ENCODE measurements around the gene DLGAP1.

The DLGAP1 gene

DNA sequence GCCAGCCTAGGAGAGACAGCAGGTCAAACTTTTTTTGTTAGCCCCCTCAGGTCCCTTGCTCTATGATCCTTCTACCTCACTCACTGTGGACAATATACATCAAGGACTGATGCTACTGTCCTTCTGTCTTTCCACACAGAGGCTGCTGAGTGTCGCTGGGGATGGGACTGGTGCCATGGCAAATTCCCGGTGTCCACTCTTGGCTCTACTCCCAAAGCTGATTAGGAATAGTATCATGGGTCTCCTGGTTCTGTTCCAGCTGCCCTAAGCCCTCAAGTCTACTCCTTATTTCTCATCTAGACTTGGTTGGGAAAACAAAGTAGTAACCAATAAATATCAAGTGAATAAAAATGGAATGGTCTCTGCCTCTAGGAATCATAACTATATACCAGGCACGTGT, 563.9 kb downstream of the DLGAP1 start:
- no peak for DNase-seq (ENCODE audit: low spot score)

DNA sequence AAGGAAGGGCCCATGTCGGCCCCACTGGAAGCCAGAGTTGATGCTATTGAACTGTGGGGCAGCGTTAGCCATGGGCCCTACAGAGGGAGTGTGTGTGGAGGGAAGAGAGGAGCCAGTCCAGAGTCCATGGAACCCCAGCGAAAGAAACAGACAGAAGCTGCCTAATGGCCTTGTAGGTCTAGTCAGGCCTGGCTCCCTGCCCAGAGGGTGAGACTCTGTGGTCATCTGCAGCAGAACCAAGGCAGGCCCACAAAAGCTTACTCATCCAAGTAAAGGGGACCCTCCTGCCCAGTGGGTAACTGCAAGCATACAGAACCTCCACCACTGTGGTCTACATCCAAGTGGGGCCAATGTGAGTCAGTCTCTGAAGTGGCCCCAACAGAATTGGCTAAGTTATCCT, 565.3 kb downstream of the DLGAP1 start:
- DNase-seq (ENCODE audit: low spot score), result no peak

DNA sequence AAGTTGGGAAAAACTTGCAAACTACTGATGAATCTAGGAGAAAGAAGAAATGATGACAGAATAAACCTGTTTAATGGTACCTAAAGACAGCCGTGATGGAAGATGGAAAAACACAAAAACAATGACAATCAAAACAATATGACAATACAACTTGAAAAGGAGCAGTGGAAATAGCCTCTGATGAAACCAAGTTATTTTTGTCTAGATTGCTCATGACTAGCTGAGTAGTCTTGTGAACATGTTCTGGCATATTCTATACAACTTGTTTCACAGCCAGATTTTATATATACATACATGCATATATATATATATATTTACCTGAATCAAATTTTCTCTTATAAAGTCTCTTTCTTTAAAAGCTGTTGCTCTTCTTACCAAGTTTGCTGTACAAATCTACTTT, 566.0 kb downstream of the DLGAP1 start:
- DNase-seq (ENCODE audit: low spot score), result no peak

DNA sequence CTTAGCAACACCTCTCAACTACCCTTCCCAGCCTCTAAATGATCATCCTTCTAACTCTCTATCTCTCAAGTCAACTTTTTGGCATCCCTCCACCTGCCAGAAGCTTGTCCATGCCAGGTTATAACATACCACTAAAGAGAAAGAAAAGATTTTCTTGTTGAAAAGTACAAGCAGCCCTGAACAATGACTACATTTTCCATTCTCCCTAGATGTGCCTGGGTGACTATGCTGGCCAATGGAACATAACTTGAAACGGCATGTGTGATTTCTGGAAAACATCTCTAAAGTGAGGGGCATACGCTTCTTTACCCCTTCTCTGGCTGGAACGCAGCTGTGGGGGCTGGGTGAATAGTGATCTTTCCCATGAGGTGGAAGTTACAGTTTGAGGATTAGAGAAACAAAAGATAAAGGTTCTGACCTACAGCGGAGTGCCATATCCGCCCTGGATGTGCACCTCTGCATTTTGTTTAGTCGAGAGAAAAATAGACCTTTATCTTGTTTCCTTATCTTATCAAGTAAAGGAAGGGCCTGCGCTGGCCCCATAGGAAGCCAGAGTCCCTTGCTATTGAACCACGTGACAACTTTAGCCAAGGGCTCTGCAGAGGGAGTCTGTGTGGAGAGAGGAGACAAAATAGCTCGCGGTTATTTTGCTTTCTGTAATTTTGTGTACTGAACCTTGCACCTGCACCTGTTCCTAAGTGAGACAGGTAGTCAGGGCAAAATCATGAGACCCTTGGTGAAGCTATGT, 568.4 kb downstream of the DLGAP1 start:
- no peak for DNase-seq (ENCODE audit: low spot score)

DNA sequence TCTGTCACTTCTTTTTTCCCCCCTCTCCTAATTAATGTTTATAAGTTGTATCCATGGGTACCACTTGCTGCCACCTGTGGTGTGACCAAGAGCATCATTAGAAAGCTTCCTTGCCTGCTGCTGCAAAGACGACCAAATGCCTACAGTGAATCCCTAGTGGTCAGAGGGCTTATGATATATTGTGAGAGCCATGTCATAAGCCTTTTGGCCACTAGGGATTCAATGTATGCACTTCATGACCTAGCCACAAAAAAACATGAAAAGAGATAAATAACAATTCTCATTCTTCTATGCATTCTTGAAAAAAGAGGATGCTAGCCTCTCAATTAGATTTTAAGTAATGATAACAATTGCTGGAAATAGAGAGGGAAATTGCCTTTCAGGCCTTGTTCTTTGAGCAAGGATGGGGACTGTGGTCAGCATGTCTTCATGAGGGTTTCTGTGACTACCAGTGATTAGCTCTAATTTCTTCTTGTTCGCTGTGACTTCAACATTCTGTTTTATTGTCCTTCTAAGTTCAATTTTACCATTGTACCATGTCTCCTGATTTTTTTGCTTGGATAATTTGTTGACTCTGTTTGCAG, 569.8 kb downstream of the DLGAP1 start:
- no peak for DNase-seq (ENCODE audit: low spot score)

DNA sequence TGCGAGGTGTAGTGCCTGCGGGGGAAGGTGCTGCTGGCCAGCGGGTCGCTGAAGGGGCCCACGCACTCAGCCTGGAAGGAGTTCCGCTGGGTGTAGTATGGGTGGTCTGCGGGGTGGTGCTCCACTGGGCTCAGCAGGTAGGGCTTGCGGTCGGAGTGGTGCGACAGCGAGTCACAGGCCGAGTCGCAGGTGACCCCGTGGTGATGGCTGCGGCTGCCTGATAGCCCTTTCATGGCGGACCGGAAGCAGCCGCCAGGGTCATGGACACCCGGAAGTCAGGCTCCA, 575.3 kb downstream of the DLGAP1 start:
- DNase-seq (ENCODE audit: low spot score), result no peak

DNA sequence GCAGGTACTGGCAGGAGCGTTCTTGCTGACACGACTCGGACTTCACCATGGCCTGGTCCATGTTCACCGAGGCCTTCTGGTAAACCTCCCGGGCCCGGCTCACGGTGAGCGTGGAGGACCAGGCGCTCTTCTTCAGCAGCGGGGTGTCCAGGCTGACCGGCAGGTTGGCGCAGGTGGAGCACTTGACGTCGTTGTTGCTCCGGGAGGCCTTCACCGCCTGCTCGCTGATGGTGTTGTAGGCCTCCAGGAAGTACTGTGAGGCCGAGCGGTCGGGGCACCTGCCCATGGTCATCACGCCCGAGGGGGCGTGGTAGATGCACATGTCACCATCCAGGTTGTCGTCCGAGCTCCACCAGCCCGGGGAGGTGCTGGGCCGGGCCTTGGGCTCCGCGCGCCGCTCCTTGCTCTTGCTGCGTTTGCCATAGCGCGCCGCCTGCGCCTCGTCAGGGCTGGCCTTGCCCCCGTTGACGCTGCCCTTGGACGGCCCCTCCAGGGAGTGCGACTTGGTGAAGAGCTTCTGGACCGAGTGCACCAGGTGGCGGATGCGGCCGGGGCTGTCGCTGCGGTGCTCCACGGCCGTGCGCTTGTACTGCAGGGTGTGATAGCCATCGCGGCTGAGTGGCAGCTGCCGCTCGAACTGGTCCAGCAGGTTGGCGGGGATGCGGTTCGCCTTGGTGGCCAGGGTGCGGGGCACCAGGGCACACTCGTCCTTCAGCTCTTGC, 575.8 kb downstream of the DLGAP1 start:
- no peak for DNase-seq (ENCODE audit: low spot score)

DNA sequence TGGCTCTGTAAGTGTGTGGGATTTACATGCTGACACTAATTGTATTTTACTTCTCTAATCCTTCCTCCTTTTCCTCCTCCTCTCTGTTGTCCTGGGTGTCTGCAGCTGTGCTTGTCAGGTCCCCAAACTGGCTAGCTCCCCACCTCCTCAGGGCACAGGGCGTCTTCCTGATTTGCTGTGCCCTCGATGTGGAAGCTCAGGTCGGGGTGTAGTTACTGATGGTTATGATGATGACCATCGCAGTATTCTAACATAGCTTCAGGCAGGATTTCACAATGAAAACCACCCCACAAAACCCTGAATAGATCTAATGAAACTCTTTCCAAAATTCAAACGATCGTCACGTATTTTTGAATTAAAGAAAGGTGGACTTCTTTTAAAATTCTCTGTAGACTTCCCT, 576.7 kb downstream of the DLGAP1 start:
- DNase-seq (ENCODE audit: low spot score), result no peak

DNA sequence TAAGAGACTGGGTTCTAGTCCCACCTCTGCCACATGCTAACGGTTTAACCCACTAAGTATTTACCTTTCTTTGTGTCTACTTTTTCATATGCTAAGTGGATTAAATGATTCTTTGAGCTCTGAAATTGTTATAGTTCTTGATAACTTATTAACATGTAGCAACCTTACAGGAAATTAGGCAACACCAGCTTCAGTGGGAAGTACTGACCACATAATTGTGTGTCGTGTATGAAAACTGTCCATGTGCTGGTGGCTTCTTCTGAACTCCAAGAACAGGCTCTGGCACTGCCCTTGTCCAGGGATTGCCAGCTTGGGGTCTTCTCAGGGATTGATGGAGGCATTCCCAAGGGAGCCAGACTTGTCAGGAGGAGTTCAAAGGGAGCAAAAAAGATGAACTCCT, 577.4 kb downstream of the DLGAP1 start:
- no peak for DNase-seq (ENCODE audit: low spot score)

DNA sequence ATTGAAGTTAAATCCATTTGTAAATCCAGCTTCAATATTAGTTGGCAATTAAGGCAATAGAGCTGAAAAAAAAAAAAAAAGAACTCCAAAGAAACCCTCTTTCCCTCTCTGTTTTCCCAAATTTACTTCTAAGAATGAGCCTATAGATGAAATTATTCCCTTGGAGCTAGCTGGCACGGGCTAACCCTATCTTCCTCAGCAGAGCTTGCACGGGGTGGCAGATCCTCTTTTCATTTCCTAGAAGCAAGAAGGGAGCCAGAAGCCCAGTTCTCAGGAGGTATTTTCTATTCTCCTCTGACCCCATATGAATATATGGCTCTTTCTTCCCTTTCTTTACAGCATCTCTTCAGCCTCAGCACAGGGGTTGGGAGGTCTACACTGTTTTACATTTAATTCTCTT, 579.1 kb downstream of the DLGAP1 start:
- DNase-seq (ENCODE audit: low spot score), result no peak

DNA sequence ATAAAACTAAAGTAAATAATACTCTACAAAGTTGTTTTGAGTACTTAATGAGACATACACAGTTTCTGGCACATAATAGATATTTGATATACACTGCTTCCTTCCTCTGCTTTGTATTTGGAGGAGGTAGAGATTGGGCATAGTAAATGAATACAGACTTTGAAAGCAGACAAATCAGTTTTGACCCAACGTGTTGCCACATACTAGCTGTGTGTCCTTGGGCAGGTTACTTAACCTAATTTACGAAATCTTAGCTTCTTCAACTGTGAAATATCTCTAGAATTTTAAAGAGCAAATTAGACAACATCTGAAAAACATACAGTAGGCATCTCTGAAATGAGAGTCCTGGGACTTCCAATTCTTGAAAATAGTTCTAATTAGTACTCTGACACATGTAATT, 579.7 kb downstream of the DLGAP1 start:
- no peak for DNase-seq (ENCODE audit: low spot score)

DNA sequence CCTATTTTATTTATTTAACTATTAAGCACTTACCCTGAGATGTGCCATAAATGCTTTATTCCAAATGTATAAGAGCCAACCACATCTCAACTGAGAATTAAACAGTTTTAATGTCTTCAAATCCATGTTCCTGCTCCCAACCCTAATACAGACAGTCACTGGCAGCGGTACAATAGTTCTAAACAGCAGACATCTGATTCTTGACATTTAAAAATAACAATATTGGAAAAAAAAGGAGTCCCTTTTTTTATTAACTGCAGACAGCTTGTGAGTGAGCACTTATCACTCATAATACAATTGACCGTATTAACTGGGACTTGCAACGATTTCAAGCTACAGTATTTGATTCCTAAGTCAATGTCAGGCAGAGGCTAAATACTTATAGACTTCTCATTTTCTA, 580.5 kb downstream of the DLGAP1 start:
- DNase-seq (ENCODE audit: low spot score), result no peak

DNA sequence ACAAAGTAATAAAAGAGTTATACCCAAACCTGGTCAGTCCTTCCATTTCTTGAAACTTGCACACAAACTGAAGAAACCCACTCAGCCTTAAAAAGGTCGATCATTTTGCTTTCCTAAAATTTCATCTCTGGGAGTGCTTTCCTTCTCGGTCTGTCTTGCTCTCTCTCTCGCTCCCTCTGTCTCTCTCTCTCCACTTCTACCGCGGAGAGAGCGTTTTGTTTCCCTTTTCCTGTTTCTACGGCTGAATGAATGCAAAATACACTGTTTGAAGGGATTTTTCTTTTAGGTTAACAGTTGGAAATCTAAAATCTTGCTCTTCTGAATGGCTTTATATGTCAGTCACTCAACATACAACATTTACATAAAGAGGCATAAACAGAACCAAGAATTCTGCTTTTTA, 581.0 kb downstream of the DLGAP1 start:
- no peak for DNase-seq (ENCODE audit: low spot score)

DNA sequence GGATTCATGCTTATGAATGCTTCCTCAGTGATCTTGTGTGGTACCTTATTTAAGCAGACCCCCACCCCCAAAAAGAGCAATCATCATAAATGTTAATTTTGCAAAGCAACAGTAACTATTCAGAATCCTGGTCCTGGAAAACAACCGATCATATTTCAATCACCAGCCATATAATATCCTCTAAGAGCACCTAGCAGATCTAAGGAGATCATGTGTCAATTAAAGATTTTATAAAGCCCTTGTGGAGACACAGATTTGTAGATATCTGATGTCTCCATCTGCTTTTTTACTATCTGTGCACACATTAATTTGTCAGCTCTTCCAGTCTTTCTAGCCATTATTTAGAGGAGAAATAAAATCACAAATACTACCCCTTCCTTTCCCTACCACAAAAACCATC, 581.4 kb downstream of the DLGAP1 start:
- no peak for DNase-seq (ENCODE audit: low spot score)

DNA sequence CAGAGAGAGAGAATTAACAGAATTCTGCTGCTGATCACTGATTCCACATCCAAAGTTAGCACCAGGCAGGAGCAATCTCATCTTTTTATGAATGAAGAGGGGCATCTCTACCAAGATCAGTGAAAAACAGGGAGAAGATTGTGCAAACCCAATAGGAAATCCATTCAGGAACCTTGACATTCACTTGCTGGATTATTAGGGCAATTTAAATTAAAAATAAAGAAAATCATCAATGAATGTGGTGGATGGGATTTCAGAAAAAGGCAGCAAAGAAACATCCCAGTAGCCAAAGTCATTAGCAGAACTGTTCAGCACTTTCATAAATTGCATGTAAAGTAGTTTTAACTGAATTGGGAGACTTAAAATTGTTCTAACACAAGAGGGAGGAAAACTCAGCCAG, 581.9 kb downstream of the DLGAP1 start:
- no peak for DNase-seq (ENCODE audit: low spot score)

DNA sequence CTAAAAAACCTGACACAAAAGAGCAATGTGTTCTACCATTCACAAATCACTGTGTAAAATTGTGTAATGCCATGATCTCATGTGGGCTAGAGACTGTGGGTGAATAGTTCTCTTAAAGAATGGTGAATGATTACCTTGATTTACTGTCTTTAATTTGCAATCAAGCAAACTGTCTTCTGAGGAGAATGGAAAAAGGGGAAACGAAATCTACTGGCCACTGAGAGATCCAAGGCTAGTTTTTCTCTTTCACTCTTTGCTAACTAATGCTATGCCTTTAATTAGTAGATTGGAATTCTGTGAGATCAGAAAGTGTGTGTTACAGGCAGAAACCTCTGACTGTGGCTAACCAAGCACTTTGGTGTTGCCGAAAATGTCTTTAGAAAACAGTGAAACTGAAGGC, 582.5 kb downstream of the DLGAP1 start:
- DNase-seq (ENCODE audit: low spot score), result no peak

DNA sequence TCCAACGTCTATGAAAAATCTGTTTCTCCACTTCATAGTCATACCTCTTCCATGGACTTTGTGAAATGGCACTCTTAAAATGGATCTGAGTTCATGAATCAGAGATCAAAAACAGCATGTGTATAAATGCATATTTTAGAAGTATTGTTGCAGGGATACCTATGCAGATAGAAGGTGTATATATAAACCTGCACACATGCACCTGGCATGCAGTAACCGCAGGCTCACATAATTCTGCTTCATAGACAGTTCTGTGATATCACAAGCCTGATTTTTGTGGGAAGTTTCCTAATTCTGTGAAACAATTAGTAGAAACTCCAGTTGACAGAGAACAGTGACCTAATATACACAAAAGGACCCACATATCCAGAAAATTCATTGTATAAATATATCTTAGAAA, 583.4 kb downstream of the DLGAP1 start:
- DNase-seq (ENCODE audit: low spot score), result no peak

DNA sequence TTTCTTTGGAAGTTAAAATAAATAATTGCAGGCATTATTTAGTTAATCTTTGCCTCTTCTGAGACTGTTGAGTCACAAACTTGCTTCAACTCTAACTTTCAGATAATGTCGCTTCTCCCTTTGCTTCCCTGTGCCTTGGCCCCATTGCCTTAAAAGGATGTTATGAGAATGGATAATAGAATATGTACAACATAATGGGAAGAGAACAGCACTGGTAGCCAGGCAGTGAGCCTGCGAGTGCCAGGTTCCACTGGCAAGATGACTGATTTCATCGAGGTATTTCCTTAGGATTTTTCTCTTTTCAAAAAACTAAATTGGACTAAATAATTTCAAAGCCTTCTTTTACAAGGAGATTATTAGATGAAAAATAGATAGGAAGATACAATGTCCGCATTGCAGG, 584.2 kb downstream of the DLGAP1 start:
- DNase-seq (ENCODE audit: low spot score), result no peak

DNA sequence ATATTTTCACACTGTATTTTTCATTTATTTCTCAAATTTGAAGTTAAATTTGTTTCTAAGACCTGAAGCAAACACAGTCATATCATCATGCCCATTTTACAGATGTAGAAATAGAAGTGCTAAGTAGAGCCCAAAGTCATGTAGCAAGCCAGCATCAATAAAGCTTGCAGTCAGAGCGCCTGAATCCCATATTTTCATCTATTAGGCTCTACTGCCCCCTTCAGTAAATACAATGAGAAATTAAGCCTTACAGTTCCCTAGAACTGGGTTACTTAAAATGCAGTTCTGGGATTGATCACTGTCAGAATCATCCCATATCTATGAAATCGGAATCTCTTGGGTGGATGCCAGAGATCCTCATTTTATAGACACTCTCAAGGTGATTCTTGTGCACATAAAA, 585.3 kb downstream of the DLGAP1 start:
- peak; percentile 58 for DNase-seq (ENCODE audit: low spot score)

DNA sequence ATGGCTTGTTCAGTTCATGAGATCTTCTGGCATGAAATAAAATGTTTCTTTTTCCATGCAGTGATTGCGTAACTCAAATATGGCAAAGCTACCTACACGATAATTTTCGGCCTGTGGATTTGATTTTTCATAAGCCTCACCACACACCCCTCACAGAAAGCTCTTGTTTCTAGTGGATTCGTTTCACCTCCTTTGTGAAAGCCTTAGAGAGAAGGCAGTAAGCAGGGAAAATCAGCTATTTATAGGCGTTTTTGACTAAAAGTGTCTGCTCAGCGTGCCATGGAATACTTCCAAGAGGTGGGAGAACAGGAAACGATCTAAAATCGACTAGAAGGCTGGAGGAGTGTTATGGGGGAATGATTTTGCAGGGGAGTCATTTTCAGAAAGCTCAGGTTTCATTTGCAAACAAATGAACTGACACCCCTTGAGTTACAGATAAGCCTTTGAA, 587.2 kb downstream of the DLGAP1 start:
- no peak for DNase-seq (ENCODE audit: low spot score)

DNA sequence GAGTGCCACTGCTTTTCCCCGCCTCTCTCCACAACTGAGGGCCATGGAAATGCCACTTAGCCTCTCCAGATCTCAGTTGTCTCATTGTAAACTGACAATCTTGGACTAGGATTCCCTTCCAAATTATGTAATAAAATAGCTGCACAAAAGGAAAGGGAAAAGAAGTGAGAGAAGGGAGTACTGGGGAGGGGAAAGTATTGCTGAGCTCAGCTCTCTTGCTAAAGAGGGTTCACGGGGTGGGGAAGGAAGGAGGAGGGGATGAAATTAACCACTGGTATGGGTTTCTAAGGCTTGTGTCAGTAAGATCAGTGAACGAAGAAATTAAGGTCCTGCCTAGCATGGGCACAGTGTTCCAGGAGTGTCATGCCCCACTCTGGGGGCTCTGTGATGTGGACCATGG, 587.9 kb downstream of the DLGAP1 start:
- no peak for DNase-seq (ENCODE audit: low spot score)

DNA sequence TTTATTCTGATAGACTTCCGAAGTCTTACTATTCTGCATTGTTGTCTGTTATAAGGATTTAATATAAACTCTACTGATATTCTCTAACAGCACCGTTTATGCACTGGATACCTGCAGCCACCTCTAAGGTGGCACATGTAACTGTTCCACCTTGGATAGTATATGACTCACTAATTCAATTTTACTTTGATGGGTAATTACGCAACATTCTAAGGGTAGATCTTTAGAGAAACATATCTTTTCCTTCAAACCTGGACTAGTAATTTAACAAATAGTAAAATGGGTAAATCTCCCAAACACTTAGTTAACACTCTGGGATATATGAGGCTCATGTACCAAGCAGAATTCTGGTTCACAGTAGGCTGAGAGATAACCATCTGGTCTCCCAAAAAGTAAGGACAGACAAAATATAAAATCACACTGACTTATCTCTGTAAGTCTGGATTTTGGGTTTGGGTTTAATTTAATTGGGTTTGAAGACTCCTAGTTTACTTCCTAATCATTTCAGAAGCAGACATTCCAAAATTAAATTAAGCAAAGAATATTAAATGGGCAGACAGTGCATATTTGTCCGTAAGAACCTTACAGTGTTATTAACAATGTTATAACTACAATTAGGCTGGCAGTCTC, 590.3 kb downstream of the DLGAP1 start:
- DNase-seq (ENCODE audit: low spot score), result no peak

DNA sequence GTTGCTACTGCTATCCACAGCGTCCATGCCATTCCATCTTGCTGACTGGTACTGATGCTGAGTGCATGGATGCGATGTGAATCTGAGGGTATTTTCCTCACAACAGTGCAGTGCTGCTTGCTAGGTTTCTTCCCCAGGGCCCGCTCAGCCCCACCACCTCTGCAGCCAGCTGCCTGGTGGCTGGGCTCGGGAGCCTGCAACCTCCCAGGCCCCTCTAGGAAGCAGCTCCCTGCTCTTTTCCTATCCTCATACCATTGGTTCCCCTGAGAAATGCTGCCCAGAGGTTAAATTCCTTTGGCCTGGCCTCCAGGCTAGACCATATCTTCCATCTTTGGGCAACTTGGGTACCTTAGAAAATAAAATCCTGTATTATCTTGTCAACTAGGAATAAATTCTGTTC, 591.5 kb downstream of the DLGAP1 start:
- DNase-seq (ENCODE audit: low spot score), result no peak
